Ammon's horn (tissue), 1 donor: ENCODE measurements around the gene DDR2.

ENCODE experiments used
- DNase-seq: peaks from one replicate; pipeline ENCODE4 v3.0.0-alpha.2; 2016; ENCODE audit warnings: low spot score

DDR2 gene

DNA sequence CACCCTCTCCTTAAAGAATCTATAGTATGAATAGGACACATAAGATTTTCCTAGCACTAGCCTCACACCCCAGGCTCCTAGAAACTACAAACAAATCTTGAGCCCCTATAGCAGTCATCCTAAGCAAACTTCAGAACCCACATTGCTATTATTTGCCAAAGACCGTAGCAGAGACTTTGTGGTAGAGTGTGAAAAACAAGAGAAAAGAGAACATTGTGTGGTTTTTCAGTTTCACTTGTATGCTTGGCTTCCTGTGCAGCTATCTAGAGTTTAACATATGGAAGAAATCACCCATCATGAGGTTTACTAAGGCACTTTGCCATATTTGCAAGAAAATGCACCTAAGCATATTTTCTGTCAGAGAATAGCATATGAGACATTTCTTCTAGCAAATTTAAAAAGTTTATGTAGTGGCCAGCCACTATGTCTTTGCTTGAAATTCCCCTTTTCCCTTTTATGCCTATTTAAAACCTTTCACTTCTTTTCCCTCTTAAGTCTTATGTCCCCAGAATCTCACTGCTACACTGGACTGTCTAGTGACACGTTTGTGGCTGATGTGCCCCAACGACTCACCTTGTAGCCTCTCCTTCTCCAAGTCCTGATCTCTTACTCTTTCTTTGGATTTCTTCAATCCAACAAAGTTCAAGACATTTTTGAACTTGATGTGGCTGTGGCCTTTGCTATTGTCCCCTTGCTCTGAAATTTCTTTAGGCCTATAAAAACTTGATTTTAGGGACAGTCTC, 203.1 kb downstream of the DDR2 start:
- no peak for DNase-seq
